ACHN (cell line): Measurements from ENCODE around the gene POGZ.

Experiments used
- DNase-seq: peaks from one replicate; pipeline ENCODE4 v3.0.0-alpha.2; 2015
- in situ Hi-C: cut with HindIII; loops from 2 replicates; pipeline ENCODE4 v1.10.0; 2017; ENCODE audit warnings: low sequenced_read_pairs, low pct_ligation_motif_present, low pct_unique_long_range_greater_than_20kb

The POGZ gene, protein sequence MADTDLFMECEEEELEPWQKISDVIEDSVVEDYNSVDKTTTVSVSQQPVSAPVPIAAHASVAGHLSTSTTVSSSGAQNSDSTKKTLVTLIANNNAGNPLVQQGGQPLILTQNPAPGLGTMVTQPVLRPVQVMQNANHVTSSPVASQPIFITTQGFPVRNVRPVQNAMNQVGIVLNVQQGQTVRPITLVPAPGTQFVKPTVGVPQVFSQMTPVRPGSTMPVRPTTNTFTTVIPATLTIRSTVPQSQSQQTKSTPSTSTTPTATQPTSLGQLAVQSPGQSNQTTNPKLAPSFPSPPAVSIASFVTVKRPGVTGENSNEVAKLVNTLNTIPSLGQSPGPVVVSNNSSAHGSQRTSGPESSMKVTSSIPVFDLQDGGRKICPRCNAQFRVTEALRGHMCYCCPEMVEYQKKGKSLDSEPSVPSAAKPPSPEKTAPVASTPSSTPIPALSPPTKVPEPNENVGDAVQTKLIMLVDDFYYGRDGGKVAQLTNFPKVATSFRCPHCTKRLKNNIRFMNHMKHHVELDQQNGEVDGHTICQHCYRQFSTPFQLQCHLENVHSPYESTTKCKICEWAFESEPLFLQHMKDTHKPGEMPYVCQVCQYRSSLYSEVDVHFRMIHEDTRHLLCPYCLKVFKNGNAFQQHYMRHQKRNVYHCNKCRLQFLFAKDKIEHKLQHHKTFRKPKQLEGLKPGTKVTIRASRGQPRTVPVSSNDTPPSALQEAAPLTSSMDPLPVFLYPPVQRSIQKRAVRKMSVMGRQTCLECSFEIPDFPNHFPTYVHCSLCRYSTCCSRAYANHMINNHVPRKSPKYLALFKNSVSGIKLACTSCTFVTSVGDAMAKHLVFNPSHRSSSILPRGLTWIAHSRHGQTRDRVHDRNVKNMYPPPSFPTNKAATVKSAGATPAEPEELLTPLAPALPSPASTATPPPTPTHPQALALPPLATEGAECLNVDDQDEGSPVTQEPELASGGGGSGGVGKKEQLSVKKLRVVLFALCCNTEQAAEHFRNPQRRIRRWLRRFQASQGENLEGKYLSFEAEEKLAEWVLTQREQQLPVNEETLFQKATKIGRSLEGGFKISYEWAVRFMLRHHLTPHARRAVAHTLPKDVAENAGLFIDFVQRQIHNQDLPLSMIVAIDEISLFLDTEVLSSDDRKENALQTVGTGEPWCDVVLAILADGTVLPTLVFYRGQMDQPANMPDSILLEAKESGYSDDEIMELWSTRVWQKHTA (N-terminal part only)

DNA sequence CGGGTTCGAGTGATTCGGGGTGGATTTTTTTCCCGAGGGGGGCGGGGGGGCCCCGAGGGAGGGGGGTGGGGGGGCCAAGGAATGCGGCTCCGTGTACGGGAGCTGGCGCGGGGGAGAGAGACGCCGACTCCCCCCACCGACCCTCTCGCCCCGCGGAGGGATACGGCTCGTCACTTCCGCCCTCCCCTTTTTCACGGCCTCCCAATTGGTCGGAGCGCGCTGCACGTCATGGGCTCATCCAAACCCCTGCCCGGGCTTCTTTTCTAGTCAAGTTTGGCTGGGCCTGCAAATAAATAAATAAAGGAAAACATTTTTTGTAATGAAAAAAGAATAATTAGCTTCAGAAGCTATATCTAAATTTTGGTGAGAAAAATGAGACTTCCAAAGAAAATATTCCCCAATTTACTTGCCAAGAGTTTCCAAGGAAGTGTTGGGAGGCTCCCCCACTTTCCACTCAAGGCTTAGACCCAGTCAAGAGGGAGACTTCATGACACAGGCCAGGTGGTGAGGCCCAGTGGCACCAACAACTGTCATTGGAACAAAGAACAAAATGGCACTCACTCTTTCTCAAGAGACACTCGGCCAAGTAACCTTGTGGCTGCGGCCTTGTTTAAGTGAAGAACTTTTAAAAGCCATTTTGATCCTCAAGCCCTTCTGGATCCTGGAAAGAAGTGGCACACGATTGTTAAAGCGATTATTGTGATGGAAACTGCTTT, at the start of gene POGZ:
Gene POGZ, minus strand, starts transcription at position 164 of the 716 bp plus-strand sequence. CDS start 17,290 bp downstream, outside the sequence.
- in situ Hi-C loops = no loop called here

DNA sequence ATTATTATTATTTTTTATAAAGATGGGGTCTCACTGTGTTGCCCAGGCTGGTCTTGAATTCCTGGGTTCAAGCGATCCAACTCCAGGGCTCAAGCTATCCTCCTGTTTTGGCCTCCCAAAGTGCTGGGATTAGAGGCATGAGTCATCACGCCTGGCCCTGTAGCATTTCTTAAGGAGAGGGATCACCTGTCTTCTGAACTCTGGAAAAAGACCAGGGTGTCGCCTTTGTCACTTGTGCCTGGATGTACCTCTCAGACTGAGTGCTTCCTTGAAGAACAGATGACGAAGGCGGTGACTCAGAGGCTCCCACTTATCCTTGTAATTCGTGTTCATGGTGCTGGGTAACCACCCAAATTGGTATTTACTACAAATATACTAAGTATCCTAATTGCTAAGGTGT, 49.5 kb upstream of the POGZ start:
- no peak for DNase-seq

More for the DNA sequence above, at the start of gene POGZ:
- DNase-seq = peak; percentile 97

GRCh38 chr1:151504759-151505158, 45.5 kb upstream of the POGZ start:
- in situ Hi-C loops = no loop called here
- no peak for DNase-seq

More for the DNA sequence above, 49.5 kb upstream of the POGZ start:
- in situ Hi-C loops = no loop called here

- no peak for DNase-seq
- in situ Hi-C loops = no loop called here
Observed at GRCh38 chr1:151504252-151504651, 45.0 kb upstream of the POGZ start.

- in situ Hi-C loops = no loop called here
- DNase-seq = no peak
Observed at GRCh38 chr1:151502859-151503780, 43.8 kb upstream of the POGZ start.

- no peak for DNase-seq
- in situ Hi-C loops = no loop called here
Observed at GRCh38 chr1:151502035-151502700, 42.9 kb upstream of the POGZ start.

DNA sequence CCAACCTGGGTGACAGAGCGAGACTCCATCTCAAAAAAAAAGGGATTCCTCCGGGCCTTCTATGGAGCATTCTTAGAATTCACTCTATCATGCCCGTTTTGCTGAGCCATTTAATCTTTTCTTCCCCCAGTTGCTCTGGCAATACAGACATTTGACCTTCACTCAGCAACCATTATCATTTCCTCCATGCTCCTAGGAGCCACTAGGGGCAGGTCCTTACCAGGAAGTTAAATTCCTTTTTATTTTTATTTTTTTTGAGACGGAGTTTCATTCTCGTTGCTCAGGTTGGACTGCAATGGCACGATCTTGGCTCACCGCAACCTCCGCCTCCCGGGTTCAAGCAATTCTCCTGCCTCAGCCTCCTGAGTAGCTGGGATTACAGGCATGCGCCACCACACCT, 42.2 kb upstream of the POGZ start:
- in situ Hi-C loops = no loop called here
- peak; percentile 37 for DNase-seq

- in situ Hi-C loops = no loop called here
- no peak for DNase-seq
Observed at GRCh38 chr1:151499930-151500329, 40.6 kb upstream of the POGZ start.

DNA sequence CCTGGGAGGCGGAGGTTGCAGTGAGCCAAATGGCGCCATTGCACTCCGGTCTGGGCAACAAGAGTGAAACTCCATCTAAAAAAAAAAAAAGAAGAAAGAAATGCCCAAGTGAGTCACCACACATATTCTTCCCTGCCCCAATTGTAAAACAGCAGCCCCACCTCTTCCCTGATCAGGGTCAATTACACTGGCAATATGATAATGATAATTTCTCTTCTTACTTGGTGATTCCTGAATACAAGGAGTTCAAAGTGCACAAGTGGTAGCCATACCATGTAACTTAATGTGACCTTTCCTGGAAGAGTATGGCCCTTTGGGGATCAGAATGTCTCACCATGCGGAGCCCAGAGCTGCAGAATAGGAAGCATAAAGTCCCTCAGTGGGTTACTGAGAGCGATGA, 40.1 kb upstream of the POGZ start:
- in situ Hi-C loops = no loop called here
- no peak for DNase-seq

GRCh38 chr1:151495316-151495715, 36.0 kb upstream of the POGZ start:
- no peak for DNase-seq
- in situ Hi-C loops = no loop called here

DNA sequence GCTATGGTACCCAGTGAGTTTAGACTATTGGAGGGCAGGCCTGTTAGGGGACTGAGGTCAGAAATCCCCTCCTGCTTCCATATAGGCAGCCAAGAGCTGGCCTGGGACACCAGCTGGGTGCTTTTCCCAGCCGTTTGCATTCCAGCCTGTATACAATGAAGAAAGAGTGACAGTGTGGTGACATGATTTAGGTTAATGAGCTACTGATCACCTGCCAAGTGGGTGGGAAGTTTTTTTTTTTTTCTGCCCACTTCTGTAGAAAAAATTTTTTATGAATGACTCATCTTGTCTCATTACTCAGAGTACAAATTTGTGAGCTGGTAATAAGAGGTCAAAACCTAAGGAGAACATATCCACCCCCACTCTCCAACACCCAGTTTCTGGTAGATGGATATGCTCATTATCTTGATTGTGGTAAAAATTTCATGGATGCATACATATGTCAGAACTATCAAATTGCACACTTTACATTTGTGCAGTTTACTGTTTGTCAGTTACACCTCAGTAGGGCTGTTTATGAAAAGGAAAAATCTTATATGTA, 35.5 kb upstream of the POGZ start:
- in situ Hi-C loops = no loop called here
- peak; percentile 87 for DNase-seq

DNA sequence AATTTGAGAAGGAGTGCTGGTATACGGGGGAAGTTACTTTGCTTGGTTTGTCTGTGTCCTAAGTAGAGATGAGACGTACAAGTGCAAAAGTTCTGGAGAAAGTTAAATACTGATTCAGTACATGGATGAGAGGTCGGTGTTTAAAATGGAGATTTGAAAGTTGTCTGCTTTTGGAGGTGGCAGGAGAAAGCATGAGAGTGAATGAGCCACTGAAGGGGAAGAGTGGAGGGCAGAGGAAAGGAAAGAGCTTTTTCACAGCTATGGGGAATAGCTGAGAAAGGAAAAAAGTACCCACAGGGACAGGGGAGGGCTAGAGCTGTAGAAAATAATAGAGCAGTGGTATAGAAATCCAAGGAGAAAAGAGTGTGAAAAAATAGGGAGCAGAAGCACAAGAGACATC, 33.7 kb upstream of the POGZ start:
- in situ Hi-C loops = no loop called here
- no peak for DNase-seq

DNA sequence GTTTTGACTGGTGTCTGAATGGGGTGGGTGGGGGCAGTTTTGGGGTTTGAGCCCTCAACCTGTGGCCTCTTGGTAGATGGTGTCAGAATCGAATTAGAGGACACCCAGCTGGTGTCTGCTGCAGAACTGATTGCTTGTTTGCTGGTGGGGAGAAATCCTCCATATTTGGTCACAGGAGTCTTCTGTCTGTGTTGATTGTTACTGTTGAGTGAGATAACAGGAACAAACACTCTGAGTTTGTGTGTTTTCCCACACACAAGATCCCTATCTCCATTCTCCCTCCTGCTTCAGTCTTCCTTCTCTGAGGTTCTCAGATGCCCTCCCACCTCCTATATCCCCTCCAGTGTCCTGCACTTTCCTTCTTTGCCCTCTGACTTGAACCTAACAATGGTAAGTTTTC, 32.8 kb upstream of the POGZ start:
- in situ Hi-C loops = no loop called here
- no peak for DNase-seq

DNA sequence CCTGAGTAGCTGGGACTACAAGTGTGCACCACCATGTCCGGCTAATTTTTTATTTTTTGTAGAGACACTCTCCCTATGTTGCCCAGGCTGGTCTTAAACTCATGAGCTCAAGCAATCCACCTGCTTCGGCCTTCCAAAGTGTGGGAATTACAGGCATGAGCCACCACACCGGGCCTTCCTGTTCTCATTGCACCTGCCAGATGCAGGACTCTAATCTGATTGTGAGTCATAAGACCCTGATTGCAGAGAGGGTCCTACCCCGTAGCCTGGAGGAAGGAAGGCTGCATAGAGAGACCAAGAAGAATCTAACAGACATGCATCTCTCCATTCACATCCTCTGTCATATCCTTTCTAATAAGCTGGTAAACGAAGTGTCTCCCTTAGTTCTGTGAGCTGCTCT, 32.3 kb upstream of the POGZ start:
- DNase-seq = no peak
- in situ Hi-C loops = no loop called here

DNA sequence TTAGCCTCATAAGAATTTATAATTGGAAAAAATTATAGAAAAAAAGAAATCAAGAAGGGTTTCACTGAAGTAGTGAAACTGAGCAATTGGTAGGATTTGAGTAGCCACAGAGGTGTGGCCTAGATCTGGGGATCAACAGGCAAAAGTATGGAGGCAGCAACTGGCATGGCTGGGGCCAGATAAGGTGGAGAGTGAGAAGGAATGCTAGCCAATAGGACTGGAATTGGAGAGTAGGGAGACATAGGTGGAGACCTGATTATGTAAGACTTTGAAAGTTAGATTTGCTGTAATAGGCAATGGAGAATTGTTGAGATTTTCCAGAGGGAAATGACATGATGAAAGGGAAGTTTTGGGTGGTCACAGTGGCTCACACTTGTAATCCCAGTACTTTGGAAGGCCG, 27.3 kb upstream of the POGZ start:
- DNase-seq = no peak
- in situ Hi-C loops = no loop called here

DNA sequence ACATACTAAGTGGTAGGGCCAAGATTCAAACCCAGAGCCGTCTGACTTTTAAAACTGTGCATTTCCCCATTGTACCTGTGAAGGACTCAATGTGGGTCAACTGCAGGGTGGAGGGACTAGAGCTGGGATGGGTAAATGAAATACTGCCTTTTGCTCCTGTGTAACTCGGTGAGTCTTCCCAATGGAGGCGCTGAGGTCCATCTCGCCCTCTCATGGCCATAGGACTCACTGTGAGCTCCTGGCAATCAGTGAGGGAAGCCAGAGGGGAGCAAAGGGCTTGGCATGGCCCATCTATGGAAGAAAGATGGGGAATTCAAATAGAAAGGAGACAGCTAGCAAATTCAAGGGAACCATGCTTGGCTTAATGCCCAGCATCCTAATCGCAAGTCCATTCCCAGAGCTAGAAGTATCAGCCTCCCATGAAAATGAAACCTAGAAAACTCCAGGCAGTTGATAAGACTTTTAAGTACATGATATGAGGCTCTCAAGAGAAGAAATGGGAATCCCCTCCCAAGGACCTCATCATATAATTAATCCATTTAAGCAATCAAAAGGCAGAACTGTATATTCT, 26.5 kb upstream of the POGZ start:
- in situ Hi-C loops = no loop called here

More for the DNA sequence above, 26.5 kb upstream of the POGZ start:
- no peak for DNase-seq
